ENCODE results near the gene DEFB132.
A peak's percentile ranks its signal among the peaks of the same experiment; 100 is the strongest.
"Not testable (repeated sequence)": the region's sequence is repeated elsewhere in the genome, so short reads cannot be mapped to it uniquely, and the experiment has no call there.

The DEFB132 gene

DNA sequence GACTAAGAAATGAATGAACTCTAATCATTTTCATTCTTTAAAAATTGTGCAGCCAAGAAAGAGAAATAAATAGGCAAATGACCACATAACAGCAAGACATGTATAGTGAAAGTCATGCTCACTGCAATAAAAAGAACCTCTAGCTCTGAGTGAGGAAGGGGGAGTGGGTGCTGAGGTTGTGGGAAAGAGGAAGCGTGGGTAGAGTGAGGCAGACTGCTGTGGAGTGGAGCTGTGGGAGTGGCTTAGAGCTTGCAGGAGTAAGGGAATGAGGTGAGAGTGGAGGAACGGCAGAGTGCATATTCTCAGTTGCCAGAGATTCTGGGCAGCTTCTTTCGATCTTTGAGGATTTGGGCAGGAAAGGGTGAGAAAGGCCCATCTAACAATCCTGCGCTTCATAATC is 20.0 kb upstream of the DEFB132 start:
- H3K27me3 ChIP-seq (ENCODE audit: control insufficient read depth, insufficient read depth, low read length) = no peaks in the 10 kb centered on the region
- H3K4me1 ChIP-seq (ENCODE audit: control insufficient read depth, insufficient read depth, low read length) = no peaks in the 10 kb centered on the region
- no peak overlapping the region for H3K4me3 ChIP-seq (ENCODE audit: low read length)
- no peaks in the 10 kb centered on the region for H3K36me3 ChIP-seq (ENCODE audit: control insufficient read depth, insufficient read depth, low read length)
- H3K9ac ChIP-seq (ENCODE audit: low read length) = no peak overlapping the region
- no peak overlapping the region for H3K27ac ChIP-seq (ENCODE audit: low read depth, low read length)

DNA sequence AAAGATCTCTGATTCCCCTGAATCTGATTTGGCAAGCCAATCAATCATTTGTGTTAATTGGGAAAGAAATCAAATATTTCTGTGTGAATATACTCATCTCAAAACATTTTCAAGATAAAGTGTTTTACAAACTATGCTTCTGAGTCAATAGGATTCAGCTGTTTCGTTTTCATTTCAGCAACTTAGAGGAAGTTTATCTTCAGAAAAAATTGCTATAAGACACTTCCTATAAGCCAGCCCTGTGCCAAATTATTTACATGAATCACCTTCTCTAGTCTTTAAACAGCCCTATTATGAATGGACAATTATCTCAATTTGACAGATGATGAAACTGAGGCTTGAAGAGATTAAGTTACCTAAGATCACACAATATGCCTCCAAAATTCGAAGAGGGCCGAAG is 19.6 kb upstream of the DEFB132 start:
- no peak overlapping the region for H3K9ac ChIP-seq (ENCODE audit: low read length)
- H3K4me1 ChIP-seq (ENCODE audit: control insufficient read depth, insufficient read depth, low read length) = no peaks in the 10 kb centered on the region
- no peaks in the 10 kb centered on the region for H3K27me3 ChIP-seq (ENCODE audit: control insufficient read depth, insufficient read depth, low read length)
- H3K4me3 ChIP-seq (ENCODE audit: low read length) = no peak overlapping the region
- H3K27ac ChIP-seq (ENCODE audit: low read depth, low read length) = no peak overlapping the region
- no peaks in the 10 kb centered on the region for H3K36me3 ChIP-seq (ENCODE audit: control insufficient read depth, insufficient read depth, low read length)

GRCh38 chr20:242905-243304 is 14.6 kb upstream of the DEFB132 start:
- H3K27ac ChIP-seq (ENCODE audit: low read depth, low read length) = no peak overlapping the region
- H3K9ac ChIP-seq (ENCODE audit: low read length) = no peak overlapping the region
- no peaks in the 10 kb centered on the region for H3K4me1 ChIP-seq (ENCODE audit: control insufficient read depth, insufficient read depth, low read length)
- no peak overlapping the region for H3K4me3 ChIP-seq (ENCODE audit: low read length)
- H3K36me3 ChIP-seq (ENCODE audit: control insufficient read depth, insufficient read depth, low read length) = no peaks in the 10 kb centered on the region
- H3K27me3 ChIP-seq (ENCODE audit: control insufficient read depth, insufficient read depth, low read length) = no peaks in the 10 kb centered on the region

DNA sequence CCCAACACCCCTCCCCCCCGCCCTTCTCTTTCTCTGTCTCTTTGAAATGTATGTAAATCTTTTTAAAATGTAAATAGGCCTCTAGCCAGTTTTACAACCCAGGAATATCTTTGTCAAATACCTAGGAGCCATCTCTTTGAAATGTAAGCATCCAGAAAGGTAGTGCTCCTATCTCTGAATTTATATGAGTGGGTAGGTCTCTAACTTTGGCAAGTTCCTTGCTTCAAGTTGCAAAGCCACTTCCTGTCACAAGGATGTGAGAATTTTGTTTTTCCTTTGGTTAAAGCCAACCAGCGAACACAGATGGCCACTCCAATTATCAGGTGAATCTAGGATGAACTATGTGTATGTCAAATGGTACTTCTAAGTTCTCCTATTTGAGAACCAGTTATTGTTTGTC is 6.2 kb upstream of the DEFB132 start:
- Histone ChIP-seq H3K27ac (ENCODE audit: low read depth, low read length) (no peak overlapping the region), H3K36me3 (ENCODE audit: control insufficient read depth, insufficient read depth, low read length) (no peaks in the 10 kb centered on the region), H3K9ac (ENCODE audit: low read length) (no peak overlapping the region), H3K27me3 (ENCODE audit: control insufficient read depth, insufficient read depth, low read length) (no peaks in the 10 kb centered on the region), H3K4me1 (ENCODE audit: control insufficient read depth, insufficient read depth, low read length) (no peaks in the 10 kb centered on the region), H3K4me3 (ENCODE audit: low read length) (no peak overlapping the region)

DNA sequence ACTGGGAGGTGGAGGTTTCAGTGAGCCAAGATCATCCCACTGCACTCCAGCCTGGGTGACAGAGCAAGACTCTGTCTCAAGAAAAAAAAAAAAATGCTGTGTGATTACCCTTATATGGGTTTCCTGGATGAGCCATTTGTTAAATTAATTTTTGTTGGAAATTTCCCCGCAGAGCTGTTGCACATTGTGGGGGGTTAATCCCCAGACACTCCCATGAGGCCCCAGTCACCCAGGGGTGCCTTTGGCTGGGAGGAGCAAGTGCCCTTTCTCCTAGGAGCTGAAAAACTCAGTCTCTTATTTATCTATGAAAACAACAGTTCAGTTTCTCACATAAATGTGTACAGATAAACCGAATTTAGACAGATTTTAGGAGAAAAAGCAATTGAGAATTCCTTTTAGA is 4.7 kb upstream of the DEFB132 start:
- no peaks in the 10 kb centered on the region for H3K4me1 ChIP-seq (ENCODE audit: control insufficient read depth, insufficient read depth, low read length)
- no peaks in the 10 kb centered on the region for H3K36me3 ChIP-seq (ENCODE audit: control insufficient read depth, insufficient read depth, low read length)
- H3K27me3 ChIP-seq (ENCODE audit: control insufficient read depth, insufficient read depth, low read length) = no peaks in the 10 kb centered on the region
- no peak overlapping the region for H3K9ac ChIP-seq (ENCODE audit: low read length)
- no peak overlapping the region for H3K4me3 ChIP-seq (ENCODE audit: low read length)
- H3K27ac ChIP-seq (ENCODE audit: low read depth, low read length) = no peak overlapping the region

GRCh38 chr20:253447-253846 is 4.1 kb upstream of the DEFB132 start:
- H3K36me3 ChIP-seq (ENCODE audit: control insufficient read depth, insufficient read depth, low read length); H3K9ac ChIP-seq (ENCODE audit: low read length); H3K4me1 ChIP-seq (ENCODE audit: control insufficient read depth, insufficient read depth, low read length); H3K27me3 ChIP-seq (ENCODE audit: control insufficient read depth, insufficient read depth, low read length); H3K4me3 ChIP-seq (ENCODE audit: low read length); H3K27ac ChIP-seq (ENCODE audit: low read depth, low read length): not testable (repeated sequence)

DNA sequence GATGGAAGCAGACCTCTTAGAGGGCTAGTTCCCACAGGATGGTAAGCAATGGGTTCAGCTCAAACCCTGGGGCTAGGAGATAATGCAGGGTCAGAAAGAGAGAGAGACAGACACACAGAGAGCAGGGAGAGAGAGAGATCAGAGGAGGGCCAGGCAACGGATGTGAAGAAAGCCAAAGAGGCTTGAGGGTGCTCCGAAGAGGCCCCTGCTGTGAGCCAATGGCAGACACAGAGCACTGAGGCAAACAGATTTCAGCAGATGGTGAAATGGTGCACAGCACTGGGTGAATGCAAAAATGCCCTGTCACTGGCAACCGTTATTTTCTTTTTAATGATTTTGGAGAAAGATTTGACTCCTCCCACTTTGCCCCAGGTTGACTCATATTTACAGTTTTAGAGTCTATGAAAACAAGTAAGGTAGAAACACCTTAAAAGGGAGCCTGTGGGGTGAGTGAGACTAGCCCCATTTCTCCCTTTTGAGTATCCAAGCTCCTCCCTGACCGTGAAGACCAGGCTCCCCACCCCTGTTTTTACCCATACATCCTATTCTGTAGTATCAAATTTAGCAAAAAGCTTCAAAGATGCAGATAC is 840 bp downstream of the DEFB132 start:
- no peak overlapping the region for H3K4me3 ChIP-seq (ENCODE audit: low read length)

DNA sequence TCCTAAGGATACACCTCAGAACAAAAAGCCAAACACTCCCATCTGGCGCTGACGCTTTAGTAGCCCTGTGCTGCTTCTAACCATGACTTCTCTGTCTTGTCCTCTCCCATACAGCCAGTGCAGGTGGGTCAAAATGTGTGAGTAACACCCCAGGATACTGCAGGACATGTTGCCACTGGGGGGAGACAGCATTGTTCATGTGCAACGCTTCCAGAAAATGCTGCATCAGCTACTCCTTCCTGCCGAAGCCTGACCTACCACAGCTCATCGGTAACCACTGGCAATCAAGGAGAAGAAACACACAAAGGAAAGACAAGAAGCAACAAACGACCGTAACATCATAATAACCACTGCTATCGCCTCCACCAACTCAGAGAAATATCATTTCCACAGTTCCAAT is 1.4 kb downstream of the DEFB132 start:
- no peaks in the 10 kb centered on the region for H3K27me3 ChIP-seq (ENCODE audit: control insufficient read depth, insufficient read depth, low read length)
- no peak overlapping the region for H3K4me3 ChIP-seq (ENCODE audit: low read length)
- no peaks in the 10 kb centered on the region for H3K36me3 ChIP-seq (ENCODE audit: control insufficient read depth, insufficient read depth, low read length)
- no peak overlapping the region for H3K27ac ChIP-seq (ENCODE audit: low read depth, low read length)
- H3K9ac ChIP-seq (ENCODE audit: low read length) = no peak overlapping the region
- H3K4me1 ChIP-seq (ENCODE audit: control insufficient read depth, insufficient read depth, low read length) = no peaks in the 10 kb centered on the region

More for the DNA sequence above, 840 bp downstream of the DEFB132 start:
- Histone ChIP-seq H3K9ac (ENCODE audit: low read length) (no peak overlapping the region), H3K36me3 (ENCODE audit: control insufficient read depth, insufficient read depth, low read length) (no peaks in the 10 kb centered on the region), H3K27me3 (ENCODE audit: control insufficient read depth, insufficient read depth, low read length) (no peaks in the 10 kb centered on the region), H3K27ac (ENCODE audit: low read depth, low read length) (no peak overlapping the region), H3K4me1 (ENCODE audit: control insufficient read depth, insufficient read depth, low read length) (no peaks in the 10 kb centered on the region)

DNA sequence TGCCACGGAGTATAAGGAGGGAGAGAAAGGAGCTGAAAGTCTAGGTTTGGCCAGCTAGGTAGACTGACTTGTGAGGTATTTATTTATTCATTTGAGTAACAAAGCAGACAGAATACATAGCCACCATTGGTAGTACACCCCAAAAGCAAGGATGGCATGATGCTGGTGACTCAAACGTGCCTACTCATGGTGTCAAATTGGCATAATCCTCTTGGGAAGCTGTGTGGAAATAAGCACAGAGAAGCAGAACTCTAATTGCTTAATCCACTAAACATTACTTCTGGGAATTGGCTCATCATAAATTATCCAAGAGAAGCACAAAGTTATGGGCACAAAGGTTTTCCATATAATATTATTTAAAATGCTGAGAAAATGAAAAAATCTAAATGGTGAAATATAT is 2.5 kb downstream of the DEFB132 start:
- H3K4me1 ChIP-seq (ENCODE audit: control insufficient read depth, insufficient read depth, low read length) = no peaks in the 10 kb centered on the region
- H3K27me3 ChIP-seq (ENCODE audit: control insufficient read depth, insufficient read depth, low read length) = no peaks in the 10 kb centered on the region
- no peaks in the 10 kb centered on the region for H3K36me3 ChIP-seq (ENCODE audit: control insufficient read depth, insufficient read depth, low read length)
- no peak overlapping the region for H3K27ac ChIP-seq (ENCODE audit: low read depth, low read length)
- no peak overlapping the region for H3K9ac ChIP-seq (ENCODE audit: low read length)
- H3K4me3 ChIP-seq (ENCODE audit: low read length) = no peak overlapping the region

DNA sequence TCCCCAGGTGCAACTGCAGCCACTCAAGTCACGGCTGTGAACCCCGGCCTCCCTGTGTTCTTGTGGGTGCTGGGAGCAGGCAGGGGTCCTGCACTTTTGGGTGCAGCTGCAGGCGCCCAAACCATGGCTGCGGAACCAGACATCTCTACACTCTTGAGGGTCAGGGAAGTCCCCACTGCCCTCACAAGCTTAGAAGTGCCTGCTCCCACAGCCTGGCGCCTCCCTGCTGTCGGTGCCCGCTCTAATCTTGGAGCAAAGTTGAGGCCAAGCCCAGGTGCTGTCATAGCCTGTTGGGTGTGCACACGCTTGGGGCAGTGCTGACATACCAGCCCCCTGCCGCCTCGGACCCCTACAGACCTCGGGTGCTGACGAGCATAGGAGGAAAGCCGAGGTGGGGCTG is 6.2 kb downstream of the DEFB132 start:
- no peaks in the 10 kb centered on the region for H3K4me1 ChIP-seq (ENCODE audit: control insufficient read depth, insufficient read depth, low read length)
- no peak overlapping the region for H3K9ac ChIP-seq (ENCODE audit: low read length)
- H3K4me3 ChIP-seq (ENCODE audit: low read length) = no peak overlapping the region
- no peaks in the 10 kb centered on the region for H3K27me3 ChIP-seq (ENCODE audit: control insufficient read depth, insufficient read depth, low read length)
- H3K27ac ChIP-seq (ENCODE audit: low read depth, low read length) = no peak overlapping the region
- no peaks in the 10 kb centered on the region for H3K36me3 ChIP-seq (ENCODE audit: control insufficient read depth, insufficient read depth, low read length)

DNA sequence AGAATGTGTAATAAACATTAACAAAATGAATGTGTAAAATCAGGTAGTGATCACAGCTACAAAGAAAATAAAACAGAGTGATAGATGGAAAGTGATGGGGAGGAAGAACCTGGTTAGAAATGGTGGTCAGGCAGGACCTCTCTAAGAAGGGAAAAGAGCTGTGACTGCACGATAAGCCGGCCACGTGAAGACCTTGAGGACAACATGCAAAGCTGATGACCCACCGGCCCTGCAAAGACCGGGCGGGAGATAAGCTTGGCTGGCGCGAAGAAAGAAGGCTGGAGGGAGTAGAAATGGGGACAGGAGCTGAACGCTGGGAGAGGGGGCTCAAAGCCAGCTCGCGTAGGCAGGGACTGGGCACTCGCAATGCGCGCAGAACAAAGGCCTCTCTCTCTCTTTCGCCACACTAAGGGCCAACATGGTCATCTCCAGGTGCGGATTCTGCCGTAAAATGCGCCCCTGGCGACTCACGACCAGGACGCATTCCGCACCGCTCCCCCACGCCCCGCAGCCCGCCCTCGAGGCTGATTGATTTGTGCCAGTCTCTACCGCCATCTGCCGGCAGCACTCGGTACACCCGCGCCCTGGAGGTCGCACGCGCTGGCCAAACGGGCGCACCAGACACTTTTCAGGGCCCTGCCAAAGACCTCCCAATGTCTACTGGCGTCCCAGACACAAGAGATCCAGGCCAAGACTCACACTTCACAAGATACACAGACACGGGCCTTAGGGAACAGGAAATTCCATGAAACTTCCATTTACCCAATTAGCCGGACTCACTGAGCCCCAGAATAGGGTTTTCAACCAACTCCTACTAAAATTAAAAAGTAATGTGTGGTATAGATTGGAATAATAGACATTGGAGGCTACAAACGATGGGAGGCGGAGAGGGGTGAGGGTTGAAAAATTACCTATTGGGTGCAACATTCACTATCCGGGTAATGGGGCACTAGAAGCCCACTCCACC is 9.4 kb downstream of the DEFB132 start:
- Histone ChIP-seq H3K36me3 (ENCODE audit: control insufficient read depth, insufficient read depth, low read length) (no peaks in the 10 kb centered on the region), H3K9ac (ENCODE audit: low read length) (peak overlapping the region; percentile 13), H3K27me3 (ENCODE audit: control insufficient read depth, insufficient read depth, low read length) (no peaks in the 10 kb centered on the region), H3K4me3 (ENCODE audit: low read length) (peak overlapping the region; percentile 76), H3K4me1 (ENCODE audit: control insufficient read depth, insufficient read depth, low read length) (no peaks in the 10 kb centered on the region), H3K27ac (ENCODE audit: low read depth, low read length) (no peak overlapping the region)

- H3K9ac ChIP-seq (ENCODE audit: low read length) = no peak overlapping the region
- H3K4me1 ChIP-seq (ENCODE audit: control insufficient read depth, insufficient read depth, low read length) = no peaks in the 10 kb centered on the region
- no peaks in the 10 kb centered on the region for H3K36me3 ChIP-seq (ENCODE audit: control insufficient read depth, insufficient read depth, low read length)
Measured at GRCh38 chr20:270517-270916, 13.0 kb downstream of the DEFB132 start.

GRCh38 chr20:271069-271468 is 13.5 kb downstream of the DEFB132 start:
- Histone ChIP-seq H3K27ac (ENCODE audit: low read depth, low read length) (no peak overlapping the region), H3K4me1 (ENCODE audit: control insufficient read depth, insufficient read depth, low read length) (no peaks in the 10 kb centered on the region), H3K36me3 (ENCODE audit: control insufficient read depth, insufficient read depth, low read length) (peaks cover 4% of the 10 kb centered on the region), H3K27me3 (ENCODE audit: control insufficient read depth, insufficient read depth, low read length) (no peaks in the 10 kb centered on the region), H3K4me3 (ENCODE audit: low read length) (no peak overlapping the region), H3K9ac (ENCODE audit: low read length) (no peak overlapping the region)

More at GRCh38 chr20:270517-270916, 13.0 kb downstream of the DEFB132 start:
- H3K27ac ChIP-seq (ENCODE audit: low read depth, low read length) = no peak overlapping the region
- H3K27me3 ChIP-seq (ENCODE audit: control insufficient read depth, insufficient read depth, low read length) = no peaks in the 10 kb centered on the region
- no peak overlapping the region for H3K4me3 ChIP-seq (ENCODE audit: low read length)
